Measurements from ENCODE around the gene DYRK1A.

Gene DYRK1A

GRCh38 chr21:37554661-37555379 is 188.2 kb downstream of the DYRK1A start:
- no peak for DNase-seq

GRCh38 chr21:37555672-37556261 is 189.2 kb downstream of the DYRK1A start:
- DNase-seq: no peak

GRCh38 chr21:37557261-37557950 is 190.8 kb downstream of the DYRK1A start:
- DNase-seq: no peak

GRCh38 chr21:37558676-37559211 is 192.2 kb downstream of the DYRK1A start:
- no peak for DNase-seq

- DNase-seq: no peak
These were observed 193.8 kb downstream of the DYRK1A start for GRCh38 chr21:37560385-37560784.

- DNase-seq: no peak
These were observed 194.9 kb downstream of the DYRK1A start for GRCh38 chr21:37561506-37561905.

- no peak for DNase-seq
These were observed 195.7 kb downstream of the DYRK1A start for GRCh38 chr21:37561941-37562919.

- DNase-seq: no peak
These were observed 196.5 kb downstream of the DYRK1A start for GRCh38 chr21:37562920-37563640.

- peak; percentile 90 for DNase-seq
These were observed 197.2 kb downstream of the DYRK1A start for GRCh38 chr21:37563641-37564340.

GRCh38 chr21:37564341-37564923 is 197.9 kb downstream of the DYRK1A start:
- peak; percentile 87 for DNase-seq

GRCh38 chr21:37564924-37565529 is 198.5 kb downstream of the DYRK1A start:
- DNase-seq: no peak

GRCh38 chr21:37565530-37566223 is 199.1 kb downstream of the DYRK1A start:
- no peak for DNase-seq

- DNase-seq: no peak
These were observed 200.4 kb downstream of the DYRK1A start for GRCh38 chr21:37566790-37567615.

- no peak for DNase-seq
These were observed 201.8 kb downstream of the DYRK1A start for GRCh38 chr21:37568415-37568814.

GRCh38 chr21:37568916-37569315 is 202.3 kb downstream of the DYRK1A start:
- no peak for DNase-seq

GRCh38 chr21:37571442-37571841 is 204.9 kb downstream of the DYRK1A start:
- no peak for DNase-seq

GRCh38 chr21:37574316-37574715 is 207.7 kb downstream of the DYRK1A start:
- no peak for DNase-seq

- DNase-seq: no peak
These were observed 208.2 kb downstream of the DYRK1A start for GRCh38 chr21:37574751-37575150.

GRCh38 chr21:37575580-37575979 is 209.0 kb downstream of the DYRK1A start:
- no peak for DNase-seq

Measured in CD4-positive, alpha-beta T cell treated with Interleukin-12 subunit alpha and Interleukin-12 subunit beta, for 1 hour (primary cell).